GM06990 (cell line): Measurements from ENCODE around the gene SLC25A42.

ENCODE experiments used
- DNase-seq: peaks from one replicate; pipeline ENCODE4 v3.0.0-alpha.2; 2011; ENCODE audit not compliant: insufficient read length; ENCODE audit errors: extremely low read depth
- H3K27me3 ChIP-seq: replicated peaks from 2 replicates; pipeline ENCODE4 v1.6.0; 2011; ENCODE audit warnings: low read length; ENCODE audit not compliant: control insufficient read depth, insufficient read depth
- H3K36me3 ChIP-seq: 2 replicates; pipeline ENCODE4 v1.5.1; 2011; ENCODE audit warnings: low read length; ENCODE audit not compliant: control insufficient read depth, insufficient read depth
- H3K4me3 ChIP-seq: replicated peaks from 2 replicates; pipeline ENCODE4 v1.5.1; 2011; ENCODE audit warnings: low read depth, mild to moderate bottlenecking, control low read depth, low read length
- TF ChIP-seq, protein P1 (sequence below): IDR thresholded peaks from 2 replicates; pipeline ENCODE4 v1.5.1; 2011; ENCODE audit warnings: low read length, control low read depth, mild to moderate bottlenecking, inconsistent platforms; ENCODE audit not compliant: insufficient read depth, poor library complexity, severe bottlenecking

Gene SLC25A42

GRCh38 chr19:19067276-19068072 lies 3.7 kb downstream of the SLC25A42 start:
- H3K36me3 ChIP-seq = no peaks in the 10 kb centered on the region
- H3K4me3 ChIP-seq = no peak overlapping the region; the same call in 1 of the 2 replicates
- no peaks in the 10 kb centered on the region for H3K27me3 ChIP-seq
- no peak for DNase-seq
- TF ChIP-seq, protein P1, sequence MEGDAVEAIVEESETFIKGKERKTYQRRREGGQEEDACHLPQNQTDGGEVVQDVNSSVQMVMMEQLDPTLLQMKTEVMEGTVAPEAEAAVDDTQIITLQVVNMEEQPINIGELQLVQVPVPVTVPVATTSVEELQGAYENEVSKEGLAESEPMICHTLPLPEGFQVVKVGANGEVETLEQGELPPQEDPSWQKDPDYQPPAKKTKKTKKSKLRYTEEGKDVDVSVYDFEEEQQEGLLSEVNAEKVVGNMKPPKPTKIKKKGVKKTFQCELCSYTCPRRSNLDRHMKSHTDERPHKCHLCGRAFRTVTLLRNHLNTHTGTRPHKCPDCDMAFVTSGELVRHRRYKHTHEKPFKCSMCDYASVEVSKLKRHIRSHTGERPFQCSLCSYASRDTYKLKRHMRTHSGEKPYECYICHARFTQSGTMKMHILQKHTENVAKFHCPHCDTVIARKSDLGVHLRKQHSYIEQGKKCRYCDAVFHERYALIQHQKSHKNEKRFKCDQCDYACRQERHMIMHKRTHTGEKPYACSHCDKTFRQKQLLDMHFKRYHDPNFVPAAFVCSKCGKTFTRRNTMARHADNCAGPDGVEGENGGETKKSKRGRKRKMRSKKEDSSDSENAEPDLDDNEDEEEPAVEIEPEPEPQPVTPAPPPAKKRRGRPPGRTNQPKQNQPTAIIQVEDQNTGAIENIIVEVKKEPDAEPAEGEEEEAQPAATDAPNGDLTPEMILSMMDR = no peak

DNA sequence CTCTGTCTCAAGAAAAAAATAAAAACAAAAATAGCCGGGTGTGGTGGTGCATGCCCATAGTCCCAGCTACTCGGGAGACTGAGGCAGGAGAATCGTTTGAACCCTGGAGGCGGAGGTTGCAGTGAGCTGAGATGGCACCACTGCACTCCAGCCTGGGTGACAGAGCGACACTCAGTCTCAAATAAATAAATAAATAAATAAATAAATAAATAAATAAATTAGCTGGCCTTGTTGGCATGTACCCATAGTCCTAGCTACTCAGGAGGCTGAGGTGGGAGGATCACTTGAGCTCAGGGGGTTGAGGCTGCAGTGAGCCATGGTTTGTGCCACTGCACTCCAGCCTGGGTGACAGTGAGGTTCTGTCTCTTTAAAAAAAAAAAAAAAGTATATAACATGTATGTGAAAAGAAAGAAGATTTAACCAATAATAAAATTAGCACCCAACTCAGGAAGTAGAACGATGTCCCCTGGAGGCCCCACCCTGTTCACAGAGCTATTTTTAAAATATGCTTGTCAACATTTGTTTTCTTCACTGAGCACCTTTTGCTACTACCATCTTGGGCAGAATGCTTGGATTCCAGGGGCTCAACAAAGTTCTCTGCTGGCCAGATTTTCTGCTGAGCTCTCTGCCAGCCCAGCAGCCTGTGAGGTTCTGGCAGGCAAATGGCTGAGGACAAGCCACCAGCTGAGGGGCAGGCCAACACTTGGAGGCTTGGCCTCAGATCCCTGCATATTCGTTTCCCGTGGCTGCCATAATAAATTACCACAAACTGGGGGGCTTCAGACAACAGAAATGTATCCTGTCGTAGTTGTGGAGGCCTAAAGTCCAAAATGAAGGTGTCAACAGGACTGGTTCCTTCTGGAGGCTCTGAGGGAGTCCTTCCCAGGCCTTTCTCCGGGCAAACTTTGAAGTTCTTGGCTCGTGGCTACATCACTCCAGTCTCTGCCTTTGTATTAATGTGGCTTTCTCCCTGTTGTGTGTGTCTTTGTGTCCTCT lies 5.2 kb downstream of the SLC25A42 start:
- TF ChIP-seq, protein P1 = no peak
- H3K36me3 ChIP-seq = no peaks in the 10 kb centered on the region
- peak; percentile 59 for DNase-seq
- no peaks in the 10 kb centered on the region for H3K27me3 ChIP-seq
- no peak overlapping the region; the same call in 1 of the 2 replicates for H3K4me3 ChIP-seq

- H3K36me3 ChIP-seq = no peaks in the 10 kb centered on the region; the same call in 1 of the 2 replicates
- TF ChIP-seq, protein P1 = no peak
- H3K4me3 ChIP-seq = no peak overlapping the region
- no peaks in the 10 kb centered on the region for H3K27me3 ChIP-seq
- no peak for DNase-seq
These were observed 8.1 kb downstream of the SLC25A42 start for GRCh38 chr19:19071897-19072296.

GRCh38 chr19:19074196-19074882 lies 10.5 kb downstream of the SLC25A42 start:
- no peak for DNase-seq
- Histone ChIP-seq H3K4me3 (no peak overlapping the region), H3K36me3 (no peaks in the 10 kb centered on the region; the same call in 1 of the 2 replicates), H3K27me3 (no peaks in the 10 kb centered on the region)
- TF ChIP-seq, protein P1 = no peak

GRCh38 chr19:19075126-19075525 lies 11.3 kb downstream of the SLC25A42 start:
- Histone ChIP-seq H3K36me3 (no peaks in the 10 kb centered on the region; the same call in 1 of the 2 replicates), H3K4me3 (no peak overlapping the region), H3K27me3 (no peaks in the 10 kb centered on the region)
- DNase-seq = no peak
- TF ChIP-seq, protein P1 = no peak
